HL-60 (cell line): ENCODE data around the gene MYO7A.

Source experiments
- DNase-seq, 2 experiments: peaks; one replicate each; pipeline ENCODE4 v3.0.0-alpha.2; 2010 to 2020; ENCODE audit warnings: low read depth in 1 of 2, low spot score in 1 of 2
- H3K27ac ChIP-seq: fragments of 250-450 bp; sonication (Bioruptor Pico); replicated peaks from 2 replicates; pipeline ENCODE4 v1.5.1; 2020; ENCODE audit warnings: mild to moderate bottlenecking, moderate library complexity
- H3K27me3 ChIP-seq: fragments of 250-450 bp; sonication (Bioruptor Pico); 2 replicates; pipeline ENCODE4 v1.5.1; 2021; ENCODE audit warnings: mild to moderate bottlenecking, moderate library complexity; ENCODE audit not compliant: insufficient read depth, poor library complexity, severe bottlenecking
- H3K4me3 ChIP-seq: replicated peaks from 2 replicates; pipeline ENCODE4 v1.5.1; 2011; ENCODE audit warnings: mild to moderate bottlenecking, control low read depth, low read length; ENCODE audit not compliant: insufficient read depth
- CTCF ChIP-seq: IDR thresholded peaks from one replicate; pipeline ENCODE4 v1.5.1; 2011; ENCODE audit warnings: low read length, control low read depth, inconsistent platforms; ENCODE audit not compliant: insufficient read depth
- GABPA ChIP-seq: IDR thresholded peaks from 2 replicates; pipeline ENCODE4 v1.6.1; 2012; ENCODE audit warnings: low read depth
- POLR2AphosphoS5 ChIP-seq: IDR thresholded peaks from 2 replicates; pipeline ENCODE4 v1.6.1; 2012; ENCODE audit warnings: low read depth
- SPI1 ChIP-seq: IDR thresholded peaks from 2 replicates; pipeline ENCODE4 v1.6.1; 2012; ENCODE audit warnings: low read depth, mild to moderate bottlenecking, borderline replicate concordance
- TF ChIP-seq, protein P1 (sequence below): IDR thresholded peaks from 2 replicates; pipeline ENCODE4 v1.6.1; 2012; ENCODE audit warnings: low read depth; ENCODE audit not compliant: insufficient replicate concordance

The MYO7A gene

DNA sequence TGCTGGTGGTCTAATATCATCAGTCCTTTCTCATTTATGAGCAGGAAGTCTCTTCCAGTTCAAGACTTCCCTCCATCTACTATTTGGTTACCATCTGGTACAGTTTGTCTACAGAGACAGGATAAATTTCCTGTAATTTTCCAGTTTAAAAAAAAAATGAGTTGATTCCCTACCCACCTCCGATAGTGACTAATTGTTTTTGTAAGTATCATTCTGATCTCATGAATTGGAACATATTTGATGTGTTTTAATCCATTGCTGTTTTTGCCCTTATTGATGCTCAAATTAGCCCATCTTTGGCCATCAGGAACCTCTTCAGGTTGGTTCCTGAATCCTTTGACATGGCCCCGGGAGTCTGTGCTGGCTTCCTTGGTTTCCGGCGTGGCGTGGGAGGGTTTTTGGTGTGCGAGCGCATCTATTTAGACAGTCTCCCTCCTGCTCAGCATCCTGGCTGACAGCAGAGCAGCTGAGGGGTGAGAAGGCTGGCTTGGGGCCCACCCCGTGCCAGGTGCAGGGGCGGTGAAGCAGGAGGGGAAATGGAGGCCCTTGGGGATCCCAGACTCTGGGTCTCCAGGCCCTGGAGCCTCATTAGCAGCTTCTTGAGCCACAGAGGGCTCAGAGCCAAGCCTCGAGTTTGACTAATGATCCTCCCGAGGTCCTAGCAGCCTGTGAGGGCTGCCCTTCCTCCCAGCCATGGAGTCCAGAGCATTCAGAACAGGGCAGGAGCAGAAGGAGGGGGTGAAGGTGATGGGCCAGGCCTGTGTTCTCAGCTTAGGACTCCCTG lies 18.6 kb upstream of the MYO7A start:
- no peak for DNase-seq
- Histone ChIP-seq H3K27ac (no peak overlapping the region), H3K27me3 (no peaks in the 10 kb centered on the region), H3K4me3 (no peak overlapping the region)
- TF ChIP-seq SPI1, result no peak
- TF ChIP-seq POLR2AphosphoS5, result no peak
- TF ChIP-seq GABPA, result no peak
- no peak for TF ChIP-seq CTCF
- TF ChIP-seq, protein P1, sequence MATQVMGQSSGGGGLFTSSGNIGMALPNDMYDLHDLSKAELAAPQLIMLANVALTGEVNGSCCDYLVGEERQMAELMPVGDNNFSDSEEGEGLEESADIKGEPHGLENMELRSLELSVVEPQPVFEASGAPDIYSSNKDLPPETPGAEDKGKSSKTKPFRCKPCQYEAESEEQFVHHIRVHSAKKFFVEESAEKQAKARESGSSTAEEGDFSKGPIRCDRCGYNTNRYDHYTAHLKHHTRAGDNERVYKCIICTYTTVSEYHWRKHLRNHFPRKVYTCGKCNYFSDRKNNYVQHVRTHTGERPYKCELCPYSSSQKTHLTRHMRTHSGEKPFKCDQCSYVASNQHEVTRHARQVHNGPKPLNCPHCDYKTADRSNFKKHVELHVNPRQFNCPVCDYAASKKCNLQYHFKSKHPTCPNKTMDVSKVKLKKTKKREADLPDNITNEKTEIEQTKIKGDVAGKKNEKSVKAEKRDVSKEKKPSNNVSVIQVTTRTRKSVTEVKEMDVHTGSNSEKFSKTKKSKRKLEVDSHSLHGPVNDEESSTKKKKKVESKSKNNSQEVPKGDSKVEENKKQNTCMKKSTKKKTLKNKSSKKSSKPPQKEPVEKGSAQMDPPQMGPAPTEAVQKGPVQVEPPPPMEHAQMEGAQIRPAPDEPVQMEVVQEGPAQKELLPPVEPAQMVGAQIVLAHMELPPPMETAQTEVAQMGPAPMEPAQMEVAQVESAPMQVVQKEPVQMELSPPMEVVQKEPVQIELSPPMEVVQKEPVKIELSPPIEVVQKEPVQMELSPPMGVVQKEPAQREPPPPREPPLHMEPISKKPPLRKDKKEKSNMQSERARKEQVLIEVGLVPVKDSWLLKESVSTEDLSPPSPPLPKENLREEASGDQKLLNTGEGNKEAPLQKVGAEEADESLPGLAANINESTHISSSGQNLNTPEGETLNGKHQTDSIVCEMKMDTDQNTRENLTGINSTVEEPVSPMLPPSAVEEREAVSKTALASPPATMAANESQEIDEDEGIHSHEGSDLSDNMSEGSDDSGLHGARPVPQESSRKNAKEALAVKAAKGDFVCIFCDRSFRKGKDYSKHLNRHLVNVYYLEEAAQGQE, result no peak

- Histone ChIP-seq H3K4me3 (no peak overlapping the region), H3K27ac (no peak overlapping the region), H3K27me3 (no peaks in the 10 kb centered on the region)
- no peak for TF ChIP-seq SPI1
- TF ChIP-seq GABPA, result no peak
- TF ChIP-seq, protein P1, result no peak
- TF ChIP-seq POLR2AphosphoS5, result no peak
- no peak for TF ChIP-seq CTCF
- DNase-seq, result no peak
These were observed 17.2 kb upstream of the MYO7A start for GRCh38 chr11:77110836-77111235.

GRCh38 chr11:77111277-77111676 lies 16.8 kb upstream of the MYO7A start:
- TF ChIP-seq SPI1 (no peak), CTCF (no peak), POLR2AphosphoS5 (no peak), GABPA (no peak)
- TF ChIP-seq, protein P1, result no peak
- no peak overlapping the region for H3K4me3 ChIP-seq
- no peak overlapping the region for H3K27ac ChIP-seq
- no peak for DNase-seq
- no peaks in the 10 kb centered on the region for H3K27me3 ChIP-seq
